GM18508 (cell line): ENCODE data around the gene IKBKE.

Experiments
- ATAC-seq: cut with Tn5 transposase; IDR thresholded peaks from one replicate; pipeline ENCODE4 v1.9.1; 2021; ENCODE audit warnings: moderate number of reproducible peaks; ENCODE audit not compliant: insufficient read depth, unreplicated experiment

The IKBKE gene

GRCh38 chr1:206509612-206510257, 39.5 kb downstream of the IKBKE start:
- ATAC-seq, result no peak

- no peak for ATAC-seq
Measured at GRCh38 chr1:206510371-206510770, 40.1 kb downstream of the IKBKE start.

GRCh38 chr1:206511362-206512057, 41.2 kb downstream of the IKBKE start:
- ATAC-seq, result no peak

- ATAC-seq, result no peak
Measured at GRCh38 chr1:206512058-206512850, 42.0 kb downstream of the IKBKE start.

- ATAC-seq, result no peak
Measured at GRCh38 chr1:206512851-206513180, 42.5 kb downstream of the IKBKE start.

GRCh38 chr1:206513312-206514111, 43.2 kb downstream of the IKBKE start:
- ATAC-seq, result no peak

GRCh38 chr1:206514813-206515387, 44.6 kb downstream of the IKBKE start:
- ATAC-seq, result no peak

GRCh38 chr1:206516728-206516990, 46.4 kb downstream of the IKBKE start:
- ATAC-seq, result no peak

- no peak for ATAC-seq
Measured at GRCh38 chr1:206517784-206518183, 47.5 kb downstream of the IKBKE start.

GRCh38 chr1:206518206-206518605, 47.9 kb downstream of the IKBKE start:
- no peak for ATAC-seq

- no peak for ATAC-seq
Measured at GRCh38 chr1:206518743-206519142, 48.5 kb downstream of the IKBKE start.

- ATAC-seq, result no peak
Measured at GRCh38 chr1:206521127-206521526, 50.9 kb downstream of the IKBKE start.

GRCh38 chr1:206521694-206522402, 51.6 kb downstream of the IKBKE start:
- no peak for ATAC-seq

GRCh38 chr1:206524739-206525364, 54.6 kb downstream of the IKBKE start:
- no peak for ATAC-seq

- no peak for ATAC-seq
Measured at GRCh38 chr1:206526064-206526911, 56.0 kb downstream of the IKBKE start.

- no peak for ATAC-seq
Measured at GRCh38 chr1:206529425-206529824, 59.1 kb downstream of the IKBKE start.

- no peak for ATAC-seq
Measured at GRCh38 chr1:206532368-206532767, 62.1 kb downstream of the IKBKE start.

GRCh38 chr1:206534552-206534951, 64.3 kb downstream of the IKBKE start:
- no peak for ATAC-seq

- ATAC-seq, result no peak
Measured at GRCh38 chr1:206535853-206536188, 65.5 kb downstream of the IKBKE start.
